H1 (cell line): ENCODE results near the gene PPP2R3A. TPM values are rescaled to one million over a fixed set of nuclear protein-coding genes. Genes with fewer than 3 reads are reported as not detected.

Experiments used
- CBX5 ChIP-seq: fragments of 300-800, 300-1000 bp; sonication (generic); IDR thresholded peaks from 2 replicates; pipeline ENCODE4 v1.7.1; 2016; ENCODE audit warnings: antibody characterized with exemption, low read length, low read depth
- polyA plus RNA-seq, 7 experiments: library from polyadenylated mRNA; depleted of rRNA in 3 of 7; stranded (reverse) in 5 of 7; unstranded in 2 of 7; fragments of >200 nt in 5 of 7; fragments of 200-250 nt in 2 of 7; gene quantifications; 1 replicate in 5 of 7; 2 replicates in 1 of 7; 4 replicates in 1 of 7; pipeline versions ENCODE4 v1.2.1 to v1.2.3, GENCODE V29; 2011 to 2013; ENCODE audit warnings: missing spikeins in 2 of 7, mixed read lengths in 2 of 7
- total RNA-seq: library from RNA; stranded (reverse); fragmentation: NEBNext Ultra II Directional; extraction: Animal tissue kit (Norgen Biotek cat#: 25700); gene quantifications from 2 replicates; pipeline ENCODE4 v1.2.1, GENCODE V29; 2021
- TF ChIP-seq, protein P1 (sequence below): fragments of 300-600 bp; sonication (generic); IDR thresholded peaks from 2 replicates; pipeline ENCODE4 v1.7.1; 2012; ENCODE audit warnings: low read length, moderate library complexity, mild to moderate bottlenecking, inconsistent platforms; ENCODE audit not compliant: insufficient replicate concordance

Gene PPP2R3A
- total and polyA plus RNA-seq, 2 of the 8 experiments (the other 6 are each of a cell fraction or from before 2014, with no cell fraction given), result 4.1 to 15.2 TPM

DNA sequence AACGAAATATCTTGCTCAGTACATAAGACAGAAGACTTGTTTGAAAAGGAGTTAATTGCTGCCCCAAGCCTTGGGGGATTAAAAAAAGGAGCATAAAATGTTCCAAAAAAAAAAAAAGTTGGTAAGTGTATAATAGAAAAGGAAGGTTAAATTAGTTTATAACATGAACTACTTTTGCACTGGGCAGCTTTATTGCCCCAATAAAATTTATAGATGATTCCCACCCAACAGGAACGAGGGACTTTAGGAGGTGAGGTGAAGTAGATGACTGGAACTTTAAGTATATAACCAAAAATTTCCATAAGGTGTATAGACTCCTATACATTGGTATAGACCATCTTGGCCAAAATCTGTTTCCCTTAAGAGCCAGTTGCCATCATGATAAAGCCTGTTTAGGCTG is 14.8 kb downstream of the PPP2R3A start (continued):
- TF ChIP-seq, protein P1, sequence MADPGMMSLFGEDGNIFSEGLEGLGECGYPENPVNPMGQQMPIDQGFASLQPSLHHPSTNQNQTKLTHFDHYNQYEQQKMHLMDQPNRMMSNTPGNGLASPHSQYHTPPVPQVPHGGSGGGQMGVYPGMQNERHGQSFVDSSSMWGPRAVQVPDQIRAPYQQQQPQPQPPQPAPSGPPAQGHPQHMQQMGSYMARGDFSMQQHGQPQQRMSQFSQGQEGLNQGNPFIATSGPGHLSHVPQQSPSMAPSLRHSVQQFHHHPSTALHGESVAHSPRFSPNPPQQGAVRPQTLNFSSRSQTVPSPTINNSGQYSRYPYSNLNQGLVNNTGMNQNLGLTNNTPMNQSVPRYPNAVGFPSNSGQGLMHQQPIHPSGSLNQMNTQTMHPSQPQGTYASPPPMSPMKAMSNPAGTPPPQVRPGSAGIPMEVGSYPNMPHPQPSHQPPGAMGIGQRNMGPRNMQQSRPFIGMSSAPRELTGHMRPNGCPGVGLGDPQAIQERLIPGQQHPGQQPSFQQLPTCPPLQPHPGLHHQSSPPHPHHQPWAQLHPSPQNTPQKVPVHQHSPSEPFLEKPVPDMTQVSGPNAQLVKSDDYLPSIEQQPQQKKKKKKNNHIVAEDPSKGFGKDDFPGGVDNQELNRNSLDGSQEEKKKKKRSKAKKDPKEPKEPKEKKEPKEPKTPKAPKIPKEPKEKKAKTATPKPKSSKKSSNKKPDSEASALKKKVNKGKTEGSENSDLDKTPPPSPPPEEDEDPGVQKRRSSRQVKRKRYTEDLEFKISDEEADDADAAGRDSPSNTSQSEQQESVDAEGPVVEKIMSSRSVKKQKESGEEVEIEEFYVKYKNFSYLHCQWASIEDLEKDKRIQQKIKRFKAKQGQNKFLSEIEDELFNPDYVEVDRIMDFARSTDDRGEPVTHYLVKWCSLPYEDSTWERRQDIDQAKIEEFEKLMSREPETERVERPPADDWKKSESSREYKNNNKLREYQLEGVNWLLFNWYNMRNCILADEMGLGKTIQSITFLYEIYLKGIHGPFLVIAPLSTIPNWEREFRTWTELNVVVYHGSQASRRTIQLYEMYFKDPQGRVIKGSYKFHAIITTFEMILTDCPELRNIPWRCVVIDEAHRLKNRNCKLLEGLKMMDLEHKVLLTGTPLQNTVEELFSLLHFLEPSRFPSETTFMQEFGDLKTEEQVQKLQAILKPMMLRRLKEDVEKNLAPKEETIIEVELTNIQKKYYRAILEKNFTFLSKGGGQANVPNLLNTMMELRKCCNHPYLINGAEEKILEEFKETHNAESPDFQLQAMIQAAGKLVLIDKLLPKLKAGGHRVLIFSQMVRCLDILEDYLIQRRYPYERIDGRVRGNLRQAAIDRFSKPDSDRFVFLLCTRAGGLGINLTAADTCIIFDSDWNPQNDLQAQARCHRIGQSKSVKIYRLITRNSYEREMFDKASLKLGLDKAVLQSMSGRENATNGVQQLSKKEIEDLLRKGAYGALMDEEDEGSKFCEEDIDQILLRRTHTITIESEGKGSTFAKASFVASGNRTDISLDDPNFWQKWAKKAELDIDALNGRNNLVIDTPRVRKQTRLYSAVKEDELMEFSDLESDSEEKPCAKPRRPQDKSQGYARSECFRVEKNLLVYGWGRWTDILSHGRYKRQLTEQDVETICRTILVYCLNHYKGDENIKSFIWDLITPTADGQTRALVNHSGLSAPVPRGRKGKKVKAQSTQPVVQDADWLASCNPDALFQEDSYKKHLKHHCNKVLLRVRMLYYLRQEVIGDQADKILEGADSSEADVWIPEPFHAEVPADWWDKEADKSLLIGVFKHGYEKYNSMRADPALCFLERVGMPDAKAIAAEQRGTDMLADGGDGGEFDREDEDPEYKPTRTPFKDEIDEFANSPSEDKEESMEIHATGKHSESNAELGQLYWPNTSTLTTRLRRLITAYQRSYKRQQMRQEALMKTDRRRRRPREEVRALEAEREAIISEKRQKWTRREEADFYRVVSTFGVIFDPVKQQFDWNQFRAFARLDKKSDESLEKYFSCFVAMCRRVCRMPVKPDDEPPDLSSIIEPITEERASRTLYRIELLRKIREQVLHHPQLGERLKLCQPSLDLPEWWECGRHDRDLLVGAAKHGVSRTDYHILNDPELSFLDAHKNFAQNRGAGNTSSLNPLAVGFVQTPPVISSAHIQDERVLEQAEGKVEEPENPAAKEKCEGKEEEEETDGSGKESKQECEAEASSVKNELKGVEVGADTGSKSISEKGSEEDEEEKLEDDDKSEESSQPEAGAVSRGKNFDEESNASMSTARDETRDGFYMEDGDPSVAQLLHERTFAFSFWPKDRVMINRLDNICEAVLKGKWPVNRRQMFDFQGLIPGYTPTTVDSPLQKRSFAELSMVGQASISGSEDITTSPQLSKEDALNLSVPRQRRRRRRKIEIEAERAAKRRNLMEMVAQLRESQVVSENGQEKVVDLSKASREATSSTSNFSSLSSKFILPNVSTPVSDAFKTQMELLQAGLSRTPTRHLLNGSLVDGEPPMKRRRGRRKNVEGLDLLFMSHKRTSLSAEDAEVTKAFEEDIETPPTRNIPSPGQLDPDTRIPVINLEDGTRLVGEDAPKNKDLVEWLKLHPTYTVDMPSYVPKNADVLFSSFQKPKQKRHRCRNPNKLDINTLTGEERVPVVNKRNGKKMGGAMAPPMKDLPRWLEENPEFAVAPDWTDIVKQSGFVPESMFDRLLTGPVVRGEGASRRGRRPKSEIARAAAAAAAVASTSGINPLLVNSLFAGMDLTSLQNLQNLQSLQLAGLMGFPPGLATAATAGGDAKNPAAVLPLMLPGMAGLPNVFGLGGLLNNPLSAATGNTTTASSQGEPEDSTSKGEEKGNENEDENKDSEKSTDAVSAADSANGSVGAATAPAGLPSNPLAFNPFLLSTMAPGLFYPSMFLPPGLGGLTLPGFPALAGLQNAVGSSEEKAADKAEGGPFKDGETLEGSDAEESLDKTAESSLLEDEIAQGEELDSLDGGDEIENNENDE, result no peak
- no peak for TF ChIP-seq CBX5
